SK-MEL-5 (cell line): Measurements from ENCODE around the gene CCR5AS.
"Not testable (repeated sequence)": the region's sequence is repeated elsewhere in the genome, so short reads cannot be mapped to it uniquely, and the experiment has no call there.

ENCODE experiments used
- DNase-seq: peaks from one replicate; pipeline ENCODE4 v3.0.0-alpha.2; 2016; ENCODE audit warnings: low read depth, low spot score
- in situ Hi-C: cut with HindIII; loops from 2 replicates; pipeline ENCODE4 v1.10.0; 2016; ENCODE audit warnings: low sequenced_read_pairs, high pct_unique_total_duplicates, low pct_unique_long_range_greater_than_20kb

Gene CCR5AS

GRCh38 chr3:46431905-46432304, 25.0 kb upstream of the CCR5AS start:
- DNase-seq, in situ Hi-C loops: not testable (repeated sequence)

- DNase-seq, in situ Hi-C loops: not testable (repeated sequence)
Observed at GRCh38 chr3:46430879-46431278, 24.0 kb upstream of the CCR5AS start.

- in situ Hi-C loops = no loop called here
- no peak for DNase-seq
Observed at GRCh38 chr3:46429671-46430070, 22.8 kb upstream of the CCR5AS start.

- DNase-seq = no peak
- in situ Hi-C loops = no loop called here
Observed at GRCh38 chr3:46429250-46429649, 22.4 kb upstream of the CCR5AS start.

GRCh38 chr3:46427916-46428833, 21.3 kb upstream of the CCR5AS start:
- peak; percentile 22 for DNase-seq
- in situ Hi-C loops = no loop called here

GRCh38 chr3:46427404-46427803, 20.5 kb upstream of the CCR5AS start:
- in situ Hi-C loops, DNase-seq: not testable (repeated sequence)

GRCh38 chr3:46426476-46426875, 19.6 kb upstream of the CCR5AS start:
- in situ Hi-C loops = not testable (repeated sequence)
- peak; percentile 32 for DNase-seq

GRCh38 chr3:46423588-46423987, 16.7 kb upstream of the CCR5AS start:
- in situ Hi-C loops = no loop called here
- DNase-seq = peak; percentile 41

- DNase-seq = no peak
- in situ Hi-C loops = no loop called here
Observed at GRCh38 chr3:46422617-46423016, 15.8 kb upstream of the CCR5AS start.

GRCh38 chr3:46420931-46421330, 14.1 kb upstream of the CCR5AS start:
- DNase-seq = no peak
- in situ Hi-C loops = no loop called here

- in situ Hi-C loops = no loop called here
- no peak for DNase-seq
Observed at GRCh38 chr3:46419816-46420215, 12.9 kb upstream of the CCR5AS start.

- in situ Hi-C loops = no loop called here
- DNase-seq = no peak
Observed at GRCh38 chr3:46417841-46418611, 11.2 kb upstream of the CCR5AS start.

- in situ Hi-C loops = no loop called here
Observed at GRCh38 chr3:46416811-46417510, 10.1 kb upstream of the CCR5AS start.

GRCh38 chr3:46416125-46416810, 9.4 kb upstream of the CCR5AS start:
- DNase-seq = no peak
- in situ Hi-C loops = no loop called here

More at GRCh38 chr3:46416811-46417510, 10.1 kb upstream of the CCR5AS start:
- no peak for DNase-seq

GRCh38 chr3:46414739-46415138, 7.9 kb upstream of the CCR5AS start:
- in situ Hi-C loops = no loop called here

GRCh38 chr3:46413951-46414350, 7.1 kb upstream of the CCR5AS start:
- in situ Hi-C loops = no loop called here

More at GRCh38 chr3:46414739-46415138, 7.9 kb upstream of the CCR5AS start:
- DNase-seq = no peak

GRCh38 chr3:46412786-46413298, 6.0 kb upstream of the CCR5AS start:
- in situ Hi-C loops = no loop called here

More at GRCh38 chr3:46413951-46414350, 7.1 kb upstream of the CCR5AS start:
- DNase-seq = no peak

More at GRCh38 chr3:46412786-46413298, 6.0 kb upstream of the CCR5AS start:
- no peak for DNase-seq
